CD4-positive, alpha-beta T cell (primary cell): ENCODE data around the gene KCNMB1. TPM values are rescaled to one million over a fixed set of nuclear protein-coding genes. Genes with fewer than 3 reads are reported as not detected.

Source experiments
- ATAC-seq: fragments of 200-7000 bp; cut with Tn5 transposase; one replicate; pipeline ENCODE4 v1.10.0; 2022; ENCODE audit warnings: mild to moderate bottlenecking; ENCODE audit not compliant: poor library complexity
- CTCF ChIA-PET: fragments of 350-600 bp; sonication (Branson Sonifier 250); formaldehyde crosslinking; loops from one replicate; lab custom pipeline; 2021; ENCODE audit warnings: antibody characterized with exemption, inconsistent platforms; lab: Charles Lee
- POLR2A ChIA-PET: fragments of 350-600 bp; sonication (Branson Sonifier 250); formaldehyde crosslinking; loops from one replicate; lab custom pipeline; 2021; ENCODE audit warnings: antibody characterized with exemption, inconsistent platforms; lab: Charles Lee
- DNase-seq, 14 experiments: peaks; one replicate each; pipeline ENCODE4 v3.0.0-alpha.2; 2013 to 2020; ENCODE audit warnings: mixed read lengths in 2 of 14
- H3K27ac ChIP-seq, 2 donors: one replicate each; pipeline versions ENCODE4 v1.5.1 to v1.7.0; 2013; ENCODE audit warnings: low read length in 2 of 2, low read depth in 1 of 2, mild to moderate bottlenecking in 1 of 2
- H3K27me3 ChIP-seq, 2 experiments: 1 replicate in 1 of 2; 2 replicates in 1 of 2; pipeline versions ENCODE4 v1.6.1 to v1.7.0; 2013; ENCODE audit warnings: low read length in 2 of 2, control low read depth in 1 of 2, mild to moderate bottlenecking in 1 of 2, moderate library complexity in 1 of 2; ENCODE audit not compliant: insufficient read depth in 2 of 2, control insufficient read depth in 1 of 2
- H3K36me3 ChIP-seq: one replicate; pipeline ENCODE4 v1.6.1; 2013; ENCODE audit warnings: low read length, control low read depth; ENCODE audit not compliant: insufficient read depth
- H3K4me1 ChIP-seq: one replicate; pipeline ENCODE4 v1.6.1; 2013; ENCODE audit warnings: low read length, control low read depth; ENCODE audit not compliant: insufficient read depth
- H3K4me3 ChIP-seq: one replicate; pipeline ENCODE4 v1.5.1; 2013; ENCODE audit warnings: mild to moderate bottlenecking, low read length, moderate library complexity
- H3K9me3 ChIP-seq, 2 experiments: 1 replicate in 1 of 2; 2 replicates in 1 of 2; pipeline versions ENCODE4 v1.6.1 to v1.7.0; 2013; ENCODE audit warnings: low read length in 2 of 2, mild to moderate bottlenecking in 2 of 2, control low read depth in 1 of 2, moderate library complexity in 1 of 2; ENCODE audit not compliant: control insufficient read depth in 1 of 2, insufficient read depth in 1 of 2
- H3K27ac Mint-ChIP-seq: one replicate; pipeline ENCODE4 v1.8.0; 2020; ENCODE audit warnings: mixed read lengths
- H3K27me3 Mint-ChIP-seq: one replicate; pipeline ENCODE4 v1.8.0; 2021; ENCODE audit warnings: mixed read lengths
- H3K36me3 Mint-ChIP-seq: one replicate; pipeline ENCODE4 v1.8.0; 2021; ENCODE audit warnings: low read depth, mixed read lengths
- H3K4me1 Mint-ChIP-seq: one replicate; pipeline ENCODE4 v1.8.0; 2021; ENCODE audit warnings: low read depth, mixed read lengths
- H3K4me3 Mint-ChIP-seq: one replicate; pipeline ENCODE4 v1.8.0; 2020; ENCODE audit warnings: mild to moderate bottlenecking, mixed read lengths
- H3K9me3 Mint-ChIP-seq: one replicate; pipeline ENCODE4 v1.8.0; 2020; ENCODE audit warnings: mixed read lengths
- CTCF ChIP-seq: fragments of 200-600 bp; IDR thresholded peaks from one replicate; pipeline ENCODE4 v1.8.0; 2022; ENCODE audit warnings: antibody characterized with exemption, mild to moderate bottlenecking
- intact Hi-C, 2 experiments: fragments of 100-400 bp; cut with DNase I in 1 of 2; cut with micrococcal nuclease in 1 of 2; formaldehyde crosslinking; loops; one replicate each; pipeline versions ENCODE4 v1.15.1 to v1.9.0; 2023 to 2025; cut with DNase I, micrococcal nuclease
- total RNA-seq, 174 experiments: library from RNA in 2 of 174; stranded (reverse) in 2 of 174; gene quantifications; one replicate each; pipeline ENCODE4 v1.2.3 and lab custom pipeline; 2021 to 2026

KCNMB1 gene
- total RNA-seq, 2 experiments from 2014 or later: 0.06 to 0.11 TPM

GRCh38 chr5:170372971-170373370 is 16.2 kb downstream of the KCNMB1 start:
- ChIA-PET CTCF (no interaction called here), POLR2A (no interaction called here)
- H3K4me3 Mint-ChIP-seq: no peak overlapping the region
- no peaks in the 10 kb centered on the region for H3K36me3 ChIP-seq
- no peak overlapping the region for H3K27ac Mint-ChIP-seq
- no peak overlapping the region for H3K4me3 ChIP-seq
- no peak overlapping the region for H3K27ac ChIP-seq
- no peak for TF ChIP-seq CTCF
- no peaks in the 10 kb centered on the region for H3K9me3 ChIP-seq
- no peaks in the 10 kb centered on the region for H3K27me3 Mint-ChIP-seq
- no peaks in the 10 kb centered on the region for H3K4me1 Mint-ChIP-seq
- DNase-seq (no peak), ATAC-seq (no peak)
- H3K4me1 ChIP-seq: no peaks in the 10 kb centered on the region
- no peaks in the 10 kb centered on the region for H3K36me3 Mint-ChIP-seq
- peaks cover 0 to 4% of the 10 kb centered on the region in 2 experiments for H3K27me3 ChIP-seq
- no peaks in the 10 kb centered on the region for H3K9me3 Mint-ChIP-seq
- intact Hi-C loops: no loop called here

DNA sequence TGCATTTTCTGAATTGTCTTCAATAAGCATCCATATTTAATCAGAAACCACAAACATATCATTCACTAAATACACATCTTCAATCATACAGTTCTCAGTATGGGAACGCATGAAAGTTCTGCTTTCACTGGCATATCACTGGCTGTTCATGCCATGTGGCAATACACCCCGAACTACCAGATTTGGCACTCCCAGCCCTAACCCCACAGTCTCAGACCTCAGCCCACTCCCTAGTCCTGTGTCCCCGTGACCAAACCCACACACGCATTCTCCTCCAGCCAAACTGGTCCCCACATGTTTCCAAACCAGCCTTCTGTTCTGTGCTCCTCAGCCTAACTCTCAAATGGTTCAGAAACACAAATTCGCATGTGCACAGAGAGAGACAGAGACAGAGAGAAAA is 20.6 kb downstream of the KCNMB1 start:
- H3K36me3 ChIP-seq: no peaks in the 10 kb centered on the region
- ATAC-seq: no peak
- ChIA-PET POLR2A (no interaction called here), CTCF (no interaction called here)
- Mint-ChIP-seq H3K4me1 (no peaks in the 10 kb centered on the region), H3K36me3 (no peaks in the 10 kb centered on the region), H3K4me3 (no peak overlapping the region), H3K9me3 (no peaks in the 10 kb centered on the region), H3K27ac (no peak overlapping the region), H3K27me3 (no peaks in the 10 kb centered on the region)
- no peaks in the 10 kb centered on the region for H3K9me3 ChIP-seq
- no peak for DNase-seq
- H3K27me3 ChIP-seq: peaks cover 0 to 4% of the 10 kb centered on the region in 2 experiments
- TF ChIP-seq CTCF: no peak
- intact Hi-C loops: no loop called here
- no peaks in the 10 kb centered on the region for H3K4me1 ChIP-seq
- no peak overlapping the region for H3K4me3 ChIP-seq
- no peak overlapping the region for H3K27ac ChIP-seq

DNA sequence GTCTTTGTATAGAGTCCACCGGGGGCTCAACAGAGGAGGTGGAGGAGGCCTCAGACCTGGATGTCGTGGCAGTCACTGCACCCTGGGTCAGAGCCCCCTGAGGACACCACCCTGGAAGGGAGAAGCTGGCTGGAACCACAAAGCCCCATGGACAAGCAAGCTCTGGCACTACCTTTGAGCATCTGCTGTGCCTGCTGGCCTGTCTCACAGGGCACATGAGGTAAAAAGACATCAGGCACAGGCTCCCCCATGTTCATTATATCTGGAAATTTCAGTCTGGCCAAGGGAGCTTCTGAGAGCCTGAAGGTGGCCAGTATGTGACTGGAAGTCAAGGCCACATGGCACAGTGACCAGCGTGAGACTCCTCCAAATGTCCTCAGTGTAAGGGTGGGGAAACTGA is 22.9 kb downstream of the KCNMB1 start:
- POLR2A ChIA-PET: no interaction called here
- H3K27ac Mint-ChIP-seq: no peak overlapping the region

More for the DNA sequence above, 22.9 kb downstream of the KCNMB1 start:
- no peak overlapping the region for H3K27ac ChIP-seq
- Mint-ChIP-seq H3K36me3 (no peaks in the 10 kb centered on the region), H3K4me3 (no peak overlapping the region), H3K9me3 (no peaks in the 10 kb centered on the region), H3K4me1 (peaks cover 3% of the 10 kb centered on the region), H3K27me3 (no peaks in the 10 kb centered on the region)
- H3K4me1 ChIP-seq: peaks cover 3% of the 10 kb centered on the region
- intact Hi-C loops: no loop called here
- H3K9me3 ChIP-seq: no peaks in the 10 kb centered on the region
- DNase-seq (no peak), ATAC-seq (no peak)
- CTCF ChIA-PET: no interaction called here
- no peak for TF ChIP-seq CTCF
- no peaks in the 10 kb centered on the region for H3K36me3 ChIP-seq
- peaks cover 0 to 4% of the 10 kb centered on the region in 2 experiments for H3K27me3 ChIP-seq
- H3K4me3 ChIP-seq: no peak overlapping the region
